Measurements from ENCODE around the gene DTNA. TPM values are rescaled to one million over a fixed set of nuclear protein-coding genes. Genes with fewer than 3 reads are reported as not detected.

Gene DTNA
- total RNA-seq, 2 donors from 2014 or later, result not detected

- H3K9me3 ChIP-seq (ENCODE audit: control insufficient read depth, low read length, poor library complexity, severe bottlenecking), result no peaks in the 10 kb centered on the region
- no peaks in the 10 kb centered on the region for H3K4me1 Mint-ChIP-seq
- H3K36me3 Mint-ChIP-seq (ENCODE audit: low read depth), result no peaks in the 10 kb centered on the region
- no peak for ATAC-seq
- H3K27ac Mint-ChIP-seq, result no peak overlapping the region
- peaks cover 23% of the 10 kb centered on the region for H3K27me3 Mint-ChIP-seq
- no peak for DNase-seq
- H3K4me3 Mint-ChIP-seq, result no peak overlapping the region
These were observed 48.4 kb downstream of the DTNA start for GRCh38 chr18:34758378-34758948.

- Mint-ChIP-seq H3K4me3 (no peak overlapping the region), H3K36me3 (ENCODE audit: low read depth) (no peaks in the 10 kb centered on the region), H3K4me1 (no peaks in the 10 kb centered on the region), H3K27ac (no peak overlapping the region), H3K27me3 (peaks cover 20% of the 10 kb centered on the region)
- ATAC-seq (no peak), DNase-seq (no peak)
- H3K9me3 ChIP-seq (ENCODE audit: control insufficient read depth, low read length, poor library complexity, severe bottlenecking), result no peaks in the 10 kb centered on the region
These were observed 50.3 kb downstream of the DTNA start for GRCh38 chr18:34760444-34760843.

- Mint-ChIP-seq H3K27ac (no peak overlapping the region), H3K4me3 (no peak overlapping the region), H3K36me3 (ENCODE audit: low read depth) (no peaks in the 10 kb centered on the region), H3K4me1 (no peaks in the 10 kb centered on the region), H3K27me3 (peaks cover 19% of the 10 kb centered on the region)
- no peak for ATAC-seq
- no peaks in the 10 kb centered on the region for H3K9me3 ChIP-seq (ENCODE audit: control insufficient read depth, low read length, poor library complexity, severe bottlenecking)
- no peak for DNase-seq
These were observed 54.4 kb downstream of the DTNA start for GRCh38 chr18:34764451-34764850.

- no peaks in the 10 kb centered on the region for H3K36me3 Mint-ChIP-seq (ENCODE audit: low read depth)
- H3K27ac Mint-ChIP-seq, result no peak overlapping the region
- no peaks in the 10 kb centered on the region for H3K4me1 Mint-ChIP-seq
- H3K27me3 Mint-ChIP-seq, result peaks cover 27% of the 10 kb centered on the region
- H3K9me3 ChIP-seq (ENCODE audit: control insufficient read depth, low read length, poor library complexity, severe bottlenecking), result no peaks in the 10 kb centered on the region
- DNase-seq (no peak), ATAC-seq (no peak)
- H3K4me3 Mint-ChIP-seq, result no peak overlapping the region
These were observed 57.5 kb downstream of the DTNA start for GRCh38 chr18:34767601-34768027.

GRCh38 chr18:34771958-34772357, 61.9 kb downstream of the DTNA start:
- Mint-ChIP-seq H3K4me1 (no peaks in the 10 kb centered on the region), H3K27ac (no peak overlapping the region), H3K4me3 (no peak overlapping the region), H3K27me3 (peaks cover 35% of the 10 kb centered on the region), H3K36me3 (ENCODE audit: low read depth) (no peaks in the 10 kb centered on the region)
- DNase-seq (no peak), ATAC-seq (no peak)
- no peaks in the 10 kb centered on the region for H3K9me3 ChIP-seq (ENCODE audit: control insufficient read depth, low read length, poor library complexity, severe bottlenecking)

- H3K27me3 Mint-ChIP-seq, result peaks cover 39% of the 10 kb centered on the region
- DNase-seq, result no peak
- no peaks in the 10 kb centered on the region for H3K9me3 ChIP-seq (ENCODE audit: control insufficient read depth, low read length, poor library complexity, severe bottlenecking)
- no peaks in the 10 kb centered on the region for H3K36me3 Mint-ChIP-seq (ENCODE audit: low read depth)
- no peaks in the 10 kb centered on the region for H3K4me1 Mint-ChIP-seq
- no peak for ATAC-seq
- H3K27ac Mint-ChIP-seq, result no peak overlapping the region
- no peak overlapping the region for H3K4me3 Mint-ChIP-seq
These were observed 62.8 kb downstream of the DTNA start for GRCh38 chr18:34772887-34773286.

- DNase-seq (no peak), ATAC-seq (no peak)
- Mint-ChIP-seq H3K4me1 (no peaks in the 10 kb centered on the region), H3K36me3 (ENCODE audit: low read depth) (no peaks in the 10 kb centered on the region), H3K27me3 (peaks cover 38% of the 10 kb centered on the region), H3K4me3 (no peak overlapping the region), H3K27ac (no peak overlapping the region)
- H3K9me3 ChIP-seq (ENCODE audit: control insufficient read depth, low read length, poor library complexity, severe bottlenecking), result no peaks in the 10 kb centered on the region
These were observed 63.3 kb downstream of the DTNA start for GRCh38 chr18:34773378-34773777.

- H3K4me3 Mint-ChIP-seq, result no peak overlapping the region
- no peaks in the 10 kb centered on the region for H3K9me3 ChIP-seq (ENCODE audit: control insufficient read depth, low read length, poor library complexity, severe bottlenecking)
- H3K36me3 Mint-ChIP-seq (ENCODE audit: low read depth), result no peaks in the 10 kb centered on the region
- no peak overlapping the region for H3K27ac Mint-ChIP-seq
- no peak for DNase-seq
- no peaks in the 10 kb centered on the region for H3K4me1 Mint-ChIP-seq
- peaks cover 38% of the 10 kb centered on the region for H3K27me3 Mint-ChIP-seq
- ATAC-seq, result no peak
These were observed 64.1 kb downstream of the DTNA start for GRCh38 chr18:34773961-34774766.

GRCh38 chr18:34775461-34775860, 65.4 kb downstream of the DTNA start:
- no peak overlapping the region for H3K27ac Mint-ChIP-seq

GRCh38 chr18:34779112-34779511, 69.0 kb downstream of the DTNA start:
- no peak for DNase-seq
- Mint-ChIP-seq H3K36me3 (ENCODE audit: low read depth) (no peaks in the 10 kb centered on the region), H3K27me3 (peaks cover 18% of the 10 kb centered on the region), H3K27ac (no peak overlapping the region), H3K4me1 (peaks cover 10% of the 10 kb centered on the region), H3K4me3 (no peak overlapping the region)
- no peaks in the 10 kb centered on the region for H3K9me3 ChIP-seq (ENCODE audit: control insufficient read depth, low read length, poor library complexity, severe bottlenecking)
- ATAC-seq, result no peak

More at GRCh38 chr18:34775461-34775860, 65.4 kb downstream of the DTNA start:
- Mint-ChIP-seq H3K4me3 (no peak overlapping the region), H3K4me1 (no peaks in the 10 kb centered on the region), H3K36me3 (ENCODE audit: low read depth) (no peaks in the 10 kb centered on the region), H3K27me3 (peaks cover 38% of the 10 kb centered on the region)
- H3K9me3 ChIP-seq (ENCODE audit: control insufficient read depth, low read length, poor library complexity, severe bottlenecking), result no peaks in the 10 kb centered on the region
- ATAC-seq (no peak), DNase-seq (no peak)

- Mint-ChIP-seq H3K27ac (no peak overlapping the region), H3K4me3 (no peak overlapping the region), H3K36me3 (ENCODE audit: low read depth) (no peaks in the 10 kb centered on the region), H3K27me3 (peaks cover 14% of the 10 kb centered on the region), H3K4me1 (peaks cover 10% of the 10 kb centered on the region)
- DNase-seq (no peak), ATAC-seq (no peak)
- no peaks in the 10 kb centered on the region for H3K9me3 ChIP-seq (ENCODE audit: control insufficient read depth, low read length, poor library complexity, severe bottlenecking)
These were observed 70.8 kb downstream of the DTNA start for GRCh38 chr18:34780856-34781255.

- Mint-ChIP-seq H3K4me1 (peaks cover 10% of the 10 kb centered on the region), H3K36me3 (ENCODE audit: low read depth) (no peaks in the 10 kb centered on the region), H3K4me3 (no peak overlapping the region), H3K27me3 (peaks cover 17% of the 10 kb centered on the region), H3K27ac (no peak overlapping the region)
- DNase-seq (no peak), ATAC-seq (no peak)
- H3K9me3 ChIP-seq (ENCODE audit: control insufficient read depth, low read length, poor library complexity, severe bottlenecking), result no peaks in the 10 kb centered on the region
These were observed 73.4 kb downstream of the DTNA start for GRCh38 chr18:34783501-34783900.

- DNase-seq (no peak), ATAC-seq (no peak)
- Mint-ChIP-seq H3K4me1 (peaks cover 10% of the 10 kb centered on the region), H3K27ac (no peak overlapping the region), H3K27me3 (peaks cover 36% of the 10 kb centered on the region), H3K36me3 (ENCODE audit: low read depth) (no peaks in the 10 kb centered on the region), H3K4me3 (no peak overlapping the region)
- no peaks in the 10 kb centered on the region for H3K9me3 ChIP-seq (ENCODE audit: control insufficient read depth, low read length, poor library complexity, severe bottlenecking)
These were observed 76.2 kb downstream of the DTNA start for GRCh38 chr18:34786162-34786741.
